Endothelial cell of umbilical vein (primary cell): ENCODE data around the gene TLR1.

Experiments used
- CTCF ChIP-seq, 2 donors: IDR thresholded peaks; 1 replicate in 1 of 2; 2 replicates in 1 of 2; pipeline ENCODE4 v1.5.1; 2011; ENCODE audit warnings: low read length in 2 of 2, mild to moderate bottlenecking in 2 of 2, moderate library complexity in 2 of 2, control low read depth in 1 of 2, inconsistent platforms in 1 of 2, low read depth in 1 of 2; ENCODE audit not compliant: insufficient read depth in 1 of 2; ENCODE audit errors: extremely low read depth in 1 of 2
- EZH2 ChIP-seq: IDR thresholded peaks from 2 replicates; pipeline ENCODE4 v1.6.1; 2012; ENCODE audit warnings: borderline replicate concordance, low read depth, mild to moderate bottlenecking, moderate library complexity, low read length, inconsistent platforms; ENCODE audit not compliant: severe bottlenecking
- FOS ChIP-seq: IDR thresholded peaks from 2 replicates; pipeline ENCODE4 v1.6.1; 2011; ENCODE audit warnings: mild to moderate bottlenecking, low read length, moderate library complexity, borderline replicate concordance; ENCODE audit not compliant: insufficient read depth
- MYC ChIP-seq: IDR thresholded peaks from one replicate; pipeline ENCODE4 v1.6.1; 2011; ENCODE audit warnings: mild to moderate bottlenecking, low read depth, low read length
- POLR2A ChIP-seq: IDR thresholded peaks from 2 replicates; pipeline ENCODE4 v1.6.1; 2012; ENCODE audit warnings: low read depth, mild to moderate bottlenecking, control low read depth, low read length
- POLR2AphosphoS5 ChIP-seq: IDR thresholded peaks from 2 replicates; pipeline ENCODE4 v1.6.1; 2012; ENCODE audit warnings: low read depth, mild to moderate bottlenecking, control low read depth, low read length, moderate library complexity; ENCODE audit not compliant: insufficient read depth

- no peak for TF ChIP-seq CTCF (IDR thresholded peaks at IDR 0.05; ENCODE audit: extremely low read depth in 1 of 2, insufficient read depth in 1 of 2, low read depth in 1 of 2, low read length in 2 of 2)
- no peak for TF ChIP-seq FOS
- TF ChIP-seq POLR2A, result no peak
- no peak for TF ChIP-seq EZH2
- no peak for TF ChIP-seq POLR2AphosphoS5
- TF ChIP-seq MYC, result no peak
Measured at GRCh38 chr4:38762560-38762959, 42.0 kb downstream of the TLR1 start.
